ENCODE results near the gene HSFX2. TPM values are rescaled to one million over a fixed set of nuclear protein-coding genes. Genes with fewer than 3 reads are reported as not detected.

Gene HSFX2
- total and polyA plus RNA-seq, 2 donors (not counting 1 experiment from before 2014, with no cell fraction given) = 0.26 to 0.50 TPM

GRCh38 chrX:149618871-149619270, 23.8 kb upstream of the HSFX2 start:
- no peaks in the 10 kb centered on the region for H3K79me2 ChIP-seq (ENCODE audit: control insufficient read depth, insufficient read depth, low read length)
- H3K9ac ChIP-seq (ENCODE audit: insufficient read depth, low read length) = no peak overlapping the region
- no peak for DNase-seq (ENCODE audit: low read depth in 2 of 2)
- H2AFZ ChIP-seq (ENCODE audit: low read length) = no peak overlapping the region
- no peak overlapping the region for H3K27ac ChIP-seq (ENCODE audit: insufficient read depth, low read length)
- no peaks in the 10 kb centered on the region for H3K4me1 ChIP-seq (ENCODE audit: control insufficient read depth, extremely low read depth, insufficient read depth, low read length)
- H4K20me1 ChIP-seq (ENCODE audit: control insufficient read depth, extremely low read depth, insufficient read depth, low read length) = no peaks in the 10 kb centered on the region
- TF ChIP-seq, protein P1, sequence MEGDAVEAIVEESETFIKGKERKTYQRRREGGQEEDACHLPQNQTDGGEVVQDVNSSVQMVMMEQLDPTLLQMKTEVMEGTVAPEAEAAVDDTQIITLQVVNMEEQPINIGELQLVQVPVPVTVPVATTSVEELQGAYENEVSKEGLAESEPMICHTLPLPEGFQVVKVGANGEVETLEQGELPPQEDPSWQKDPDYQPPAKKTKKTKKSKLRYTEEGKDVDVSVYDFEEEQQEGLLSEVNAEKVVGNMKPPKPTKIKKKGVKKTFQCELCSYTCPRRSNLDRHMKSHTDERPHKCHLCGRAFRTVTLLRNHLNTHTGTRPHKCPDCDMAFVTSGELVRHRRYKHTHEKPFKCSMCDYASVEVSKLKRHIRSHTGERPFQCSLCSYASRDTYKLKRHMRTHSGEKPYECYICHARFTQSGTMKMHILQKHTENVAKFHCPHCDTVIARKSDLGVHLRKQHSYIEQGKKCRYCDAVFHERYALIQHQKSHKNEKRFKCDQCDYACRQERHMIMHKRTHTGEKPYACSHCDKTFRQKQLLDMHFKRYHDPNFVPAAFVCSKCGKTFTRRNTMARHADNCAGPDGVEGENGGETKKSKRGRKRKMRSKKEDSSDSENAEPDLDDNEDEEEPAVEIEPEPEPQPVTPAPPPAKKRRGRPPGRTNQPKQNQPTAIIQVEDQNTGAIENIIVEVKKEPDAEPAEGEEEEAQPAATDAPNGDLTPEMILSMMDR (conservative IDR thresholded peaks at IDR 0.05 in 1 of 2, IDR thresholded peaks at IDR 0.05 in 1 of 2; ENCODE audit: low read depth in 1 of 2, low read length in 2 of 2) = no peak
- no peak for TF ChIP-seq EZH2 (IDR thresholded peaks at IDR 0.05; ENCODE audit: low read length, missing control alignments)
- no peaks in the 10 kb centered on the region for H3K27me3 ChIP-seq (ENCODE audit: control insufficient read depth, insufficient read depth, low read length)
- H3K4me2 ChIP-seq (ENCODE audit: extremely low read depth, insufficient read depth, low read length) = no peak overlapping the region
- H3K36me3 ChIP-seq (ENCODE audit: control insufficient read depth, insufficient read depth, low read length) = no peaks in the 10 kb centered on the region
- no peaks in the 10 kb centered on the region for H3K9me3 ChIP-seq (ENCODE audit: control insufficient read depth, insufficient read depth, low read depth, low read length)
- no peak overlapping the region for H3K4me3 ChIP-seq (replicated peaks in 1 of 4; ENCODE audit: control extremely low read depth in 1 of 4, insufficient read depth in 1 of 4, low read depth in 3 of 4, low read length in 4 of 4)

- no peak for DNase-seq (ENCODE audit: low read depth in 2 of 2)
- no peak overlapping the region for H3K4me2 ChIP-seq (ENCODE audit: extremely low read depth, insufficient read depth, low read length)
- H3K27me3 ChIP-seq (ENCODE audit: control insufficient read depth, insufficient read depth, low read length) = no peaks in the 10 kb centered on the region
- no peak overlapping the region for H3K9ac ChIP-seq (ENCODE audit: insufficient read depth, low read length)
- no peaks in the 10 kb centered on the region for H3K79me2 ChIP-seq (ENCODE audit: control insufficient read depth, insufficient read depth, low read length)
- H3K9me3 ChIP-seq (ENCODE audit: control insufficient read depth, insufficient read depth, low read depth, low read length) = no peaks in the 10 kb centered on the region
- no peak overlapping the region for H2AFZ ChIP-seq (ENCODE audit: low read length)
- no peaks in the 10 kb centered on the region for H3K4me1 ChIP-seq (ENCODE audit: control insufficient read depth, extremely low read depth, insufficient read depth, low read length)
- H3K27ac ChIP-seq (ENCODE audit: insufficient read depth, low read length) = no peak overlapping the region
- TF ChIP-seq EZH2 (IDR thresholded peaks at IDR 0.05; ENCODE audit: low read length, missing control alignments) = no peak
- TF ChIP-seq, protein P1 (conservative IDR thresholded peaks at IDR 0.05 in 1 of 2, IDR thresholded peaks at IDR 0.05 in 1 of 2; ENCODE audit: low read depth in 1 of 2, low read length in 2 of 2) = no peak
- no peaks in the 10 kb centered on the region for H3K36me3 ChIP-seq (ENCODE audit: control insufficient read depth, insufficient read depth, low read length)
- H3K4me3 ChIP-seq (replicated peaks in 1 of 4; ENCODE audit: control extremely low read depth in 1 of 4, insufficient read depth in 1 of 4, low read depth in 3 of 4, low read length in 4 of 4) = no peak overlapping the region
- no peaks in the 10 kb centered on the region for H4K20me1 ChIP-seq (ENCODE audit: control insufficient read depth, extremely low read depth, insufficient read depth, low read length)
Observed at GRCh38 chrX:149611623-149612175, 16.6 kb upstream of the HSFX2 start.

DNA sequence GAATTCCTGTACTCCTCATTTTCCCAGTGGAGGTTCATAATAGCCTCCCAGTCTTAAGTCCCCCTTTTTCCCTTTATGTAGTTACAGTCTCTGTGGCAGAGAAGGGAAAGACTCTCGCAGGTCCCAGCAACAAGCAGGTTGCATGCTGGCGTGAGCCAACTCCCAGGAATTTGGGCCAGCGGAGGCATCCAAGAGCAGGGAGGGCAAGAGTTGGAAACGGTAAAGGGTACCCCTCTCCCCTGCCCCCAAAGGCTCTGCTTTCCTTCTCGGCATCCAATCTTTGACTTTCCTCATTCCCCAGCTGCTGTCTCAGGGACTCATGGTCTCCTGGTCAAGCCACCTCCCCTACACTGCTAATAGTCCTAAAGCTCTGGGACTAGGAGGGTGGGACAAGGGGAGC, 15.4 kb upstream of the HSFX2 start:
- no peaks in the 10 kb centered on the region for H3K36me3 ChIP-seq (ENCODE audit: control insufficient read depth, insufficient read depth, low read length)

More for the DNA sequence above, 15.4 kb upstream of the HSFX2 start:
- Histone ChIP-seq H3K9ac (ENCODE audit: insufficient read depth, low read length) (no peak overlapping the region), H3K4me2 (ENCODE audit: extremely low read depth, insufficient read depth, low read length) (no peak overlapping the region), H3K79me2 (ENCODE audit: control insufficient read depth, insufficient read depth, low read length) (no peaks in the 10 kb centered on the region), H3K4me1 (ENCODE audit: control insufficient read depth, extremely low read depth, insufficient read depth, low read length) (no peaks in the 10 kb centered on the region), H3K27me3 (ENCODE audit: control insufficient read depth, insufficient read depth, low read length) (no peaks in the 10 kb centered on the region), H3K9me3 (ENCODE audit: control insufficient read depth, insufficient read depth, low read depth, low read length) (no peaks in the 10 kb centered on the region), H2AFZ (ENCODE audit: low read length) (no peak overlapping the region), H4K20me1 (ENCODE audit: control insufficient read depth, extremely low read depth, insufficient read depth, low read length) (no peaks in the 10 kb centered on the region), H3K4me3 (replicated peaks in 1 of 4; ENCODE audit: control extremely low read depth in 1 of 4, insufficient read depth in 1 of 4, low read depth in 3 of 4, low read length in 4 of 4) (no peak overlapping the region), H3K27ac (ENCODE audit: insufficient read depth, low read length) (no peak overlapping the region)
- no peak for TF ChIP-seq EZH2 (IDR thresholded peaks at IDR 0.05; ENCODE audit: low read length, missing control alignments)
- TF ChIP-seq, protein P1 (conservative IDR thresholded peaks at IDR 0.05 in 1 of 2, IDR thresholded peaks at IDR 0.05 in 1 of 2; ENCODE audit: low read depth in 1 of 2, low read length in 2 of 2) = no peak
- no peak for DNase-seq (ENCODE audit: low read depth in 2 of 2)

All from fibroblast of lung (primary cell).